Forelimb muscle (tissue), 1 donor: Measurements from ENCODE around the gene CTBP2. TPM values are rescaled to one million over a fixed set of nuclear protein-coding genes. Genes with fewer than 3 reads are reported as not detected.

Source experiments
- DNase-seq: peaks from one replicate; pipeline ENCODE4 v3.0.0-alpha.2; 2013; ENCODE audit warnings: low read depth
- polyA plus RNA-seq: library from polyadenylated mRNA; unstranded; fragments of 120-200 nt; gene quantifications from one replicate; pipeline ENCODE4 v1.2.1, GENCODE V29; 2013; ENCODE audit not compliant: insufficient read length

Gene CTBP2
- polyA plus RNA-seq, 1 donor: 34.1 TPM

- DNase-seq: no peak
These were observed 218.5 kb downstream of the CTBP2 start, which contains the start of gene ZRANB1 for GRCh38 chr10:124941823-124942222. ZRANB1 (plus strand) TSS chr10:124942123; CDS start chr10:124942494, 371 bp downstream.

- no peak for DNase-seq
These were observed 221.1 kb downstream of the CTBP2 start for GRCh38 chr10:124939290-124939689.

DNA sequence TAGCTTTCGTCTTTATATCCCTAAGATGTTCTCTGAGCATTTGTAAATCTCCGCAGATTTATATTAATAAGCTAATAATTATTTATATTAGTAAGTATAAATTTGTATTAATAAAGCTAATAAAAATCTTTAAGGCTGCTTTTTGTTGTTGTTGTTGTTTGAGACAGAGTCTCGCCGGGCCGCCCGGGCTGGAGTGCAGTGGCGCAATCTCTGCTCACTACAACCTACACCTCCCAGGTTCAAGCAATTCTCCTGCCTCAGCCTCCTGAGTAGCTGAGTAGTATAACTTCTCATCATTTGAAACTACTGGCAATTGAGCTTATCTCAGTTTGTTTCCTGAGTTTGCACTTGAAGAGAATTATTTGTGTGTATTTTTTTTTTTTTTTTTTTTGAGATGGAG is 223.6 kb downstream of the CTBP2 start:
- no peak for DNase-seq

- DNase-seq: no peak
These were observed 224.4 kb downstream of the CTBP2 start for GRCh38 chr10:124935946-124936345.

Other genes starting within 250 kb of the CTBP2 start
- 17.0 TPM for gene ZRANB1, start 218.4 kb downstream of the CTBP2 start, polyA plus RNA-seq